ENCODE measurements around the gene CYYR1. TPM values are rescaled to one million over a fixed set of nuclear protein-coding genes. Genes with fewer than 3 reads are reported as not detected.

The CYYR1 gene
- total RNA-seq, 1 donor from 2014 or later, result 40.7 TPM

DNA sequence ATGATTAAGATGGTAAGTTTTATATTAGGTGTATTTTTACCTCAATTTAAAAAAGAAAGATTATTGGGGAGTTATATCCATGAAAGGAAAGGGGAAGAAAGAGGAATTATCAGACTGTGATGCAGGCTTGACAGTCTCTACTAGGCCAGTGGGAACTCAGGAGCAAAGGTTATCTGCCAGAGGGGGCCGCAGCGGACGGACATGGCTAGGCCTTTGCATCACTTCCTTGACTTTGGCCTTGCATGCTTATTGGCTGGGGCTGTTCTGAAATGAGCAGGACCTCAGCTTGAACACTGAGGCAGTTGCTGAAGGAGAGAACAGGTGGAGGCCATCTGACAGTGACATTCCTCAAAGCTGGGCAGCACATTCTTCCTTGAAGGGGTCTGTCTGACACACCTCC is 150.9 kb downstream of the CYYR1 start:
- Mint-ChIP-seq H3K27me3 (ENCODE audit: unreplicated experiment) (no peaks in the 10 kb centered on the region), H3K27ac (ENCODE audit: unreplicated experiment) (no peak overlapping the region), H3K36me3 (ENCODE audit: unreplicated experiment) (peaks cover 5% of the 10 kb centered on the region), H3K4me1 (ENCODE audit: low read depth, unreplicated experiment) (peaks cover 7% of the 10 kb centered on the region), H3K9me3 (ENCODE audit: unreplicated experiment) (no peaks in the 10 kb centered on the region), H3K4me3 (ENCODE audit: unreplicated experiment) (no peak overlapping the region)
- TF ChIP-seq, protein P1, sequence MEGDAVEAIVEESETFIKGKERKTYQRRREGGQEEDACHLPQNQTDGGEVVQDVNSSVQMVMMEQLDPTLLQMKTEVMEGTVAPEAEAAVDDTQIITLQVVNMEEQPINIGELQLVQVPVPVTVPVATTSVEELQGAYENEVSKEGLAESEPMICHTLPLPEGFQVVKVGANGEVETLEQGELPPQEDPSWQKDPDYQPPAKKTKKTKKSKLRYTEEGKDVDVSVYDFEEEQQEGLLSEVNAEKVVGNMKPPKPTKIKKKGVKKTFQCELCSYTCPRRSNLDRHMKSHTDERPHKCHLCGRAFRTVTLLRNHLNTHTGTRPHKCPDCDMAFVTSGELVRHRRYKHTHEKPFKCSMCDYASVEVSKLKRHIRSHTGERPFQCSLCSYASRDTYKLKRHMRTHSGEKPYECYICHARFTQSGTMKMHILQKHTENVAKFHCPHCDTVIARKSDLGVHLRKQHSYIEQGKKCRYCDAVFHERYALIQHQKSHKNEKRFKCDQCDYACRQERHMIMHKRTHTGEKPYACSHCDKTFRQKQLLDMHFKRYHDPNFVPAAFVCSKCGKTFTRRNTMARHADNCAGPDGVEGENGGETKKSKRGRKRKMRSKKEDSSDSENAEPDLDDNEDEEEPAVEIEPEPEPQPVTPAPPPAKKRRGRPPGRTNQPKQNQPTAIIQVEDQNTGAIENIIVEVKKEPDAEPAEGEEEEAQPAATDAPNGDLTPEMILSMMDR (IDR thresholded peaks at IDR 0.05; ENCODE audit: partially characterized antibody, unreplicated experiment), result no peak
- no peak for DNase-seq

DNA sequence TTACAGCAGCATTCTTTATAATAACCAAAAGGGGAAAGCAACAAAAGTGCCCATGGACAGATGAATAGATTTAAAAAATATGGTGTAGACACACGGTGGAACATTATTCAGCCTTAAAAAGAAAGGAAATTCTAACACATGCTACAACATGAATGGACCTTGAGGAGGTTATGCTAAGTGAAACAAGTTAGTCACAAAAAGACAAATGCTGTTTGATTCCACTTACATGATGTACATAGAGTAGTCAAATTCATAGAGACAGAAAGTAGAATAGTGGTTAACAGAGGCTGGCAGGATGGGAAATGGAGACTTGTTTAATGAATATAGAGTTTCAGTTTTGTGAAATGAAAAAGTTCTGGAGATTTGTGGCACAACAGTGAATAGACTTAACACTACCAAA is 151.4 kb downstream of the CYYR1 start:
- H3K4me1 Mint-ChIP-seq (ENCODE audit: low read depth, unreplicated experiment), result peaks cover 7% of the 10 kb centered on the region
- no peak overlapping the region for H3K27ac Mint-ChIP-seq (ENCODE audit: unreplicated experiment)
- TF ChIP-seq, protein P1 (IDR thresholded peaks at IDR 0.05; ENCODE audit: partially characterized antibody, unreplicated experiment), result no peak
- H3K4me3 Mint-ChIP-seq (ENCODE audit: unreplicated experiment), result no peak overlapping the region
- no peak for DNase-seq
- H3K27me3 Mint-ChIP-seq (ENCODE audit: unreplicated experiment), result no peaks in the 10 kb centered on the region
- no peaks in the 10 kb centered on the region for H3K9me3 Mint-ChIP-seq (ENCODE audit: unreplicated experiment)
- H3K36me3 Mint-ChIP-seq (ENCODE audit: unreplicated experiment), result peaks cover 5% of the 10 kb centered on the region
